ENCODE data around the gene OTUD7B. TPM values are rescaled to one million over a fixed set of nuclear protein-coding genes. Genes with fewer than 3 reads are reported as not detected.
A peak's percentile ranks its signal among the peaks of the same experiment; 100 is the strongest.
"Not testable (repeated sequence)": the region's sequence is repeated elsewhere in the genome, so short reads cannot be mapped to it uniquely, and the experiment has no call there.

The OTUD7B gene
- total RNA-seq, 1 donor from 2014 or later, result 28.3 TPM

DNA sequence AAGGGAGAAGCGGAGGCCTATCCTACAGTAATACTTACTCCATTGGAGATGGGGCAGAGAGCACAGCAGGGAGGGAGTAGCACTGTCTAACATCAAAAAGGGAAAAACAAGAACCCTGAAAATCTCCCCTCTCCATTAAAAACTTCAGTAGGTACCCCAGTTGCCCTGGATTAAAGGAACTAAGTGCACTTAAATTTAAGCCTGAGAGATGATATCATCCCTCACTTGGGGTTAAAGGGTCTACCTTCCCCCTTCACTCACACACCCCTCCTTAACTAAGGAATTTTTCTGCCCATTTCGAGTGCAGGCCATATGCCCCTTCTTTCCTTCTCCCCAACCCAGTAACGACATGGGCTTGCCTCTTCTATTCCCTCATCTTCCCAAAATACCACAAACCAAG lies 70.1 kb downstream of the OTUD7B start:
- H3K4me1 Mint-ChIP-seq, result peaks cover 45% of the 10 kb centered on the region
- H3K36me3 Mint-ChIP-seq (ENCODE audit: low read depth), result peaks cover 3% of the 10 kb centered on the region
- no peaks in the 10 kb centered on the region for H3K9me3 Mint-ChIP-seq
- TF ChIP-seq, protein P1, sequence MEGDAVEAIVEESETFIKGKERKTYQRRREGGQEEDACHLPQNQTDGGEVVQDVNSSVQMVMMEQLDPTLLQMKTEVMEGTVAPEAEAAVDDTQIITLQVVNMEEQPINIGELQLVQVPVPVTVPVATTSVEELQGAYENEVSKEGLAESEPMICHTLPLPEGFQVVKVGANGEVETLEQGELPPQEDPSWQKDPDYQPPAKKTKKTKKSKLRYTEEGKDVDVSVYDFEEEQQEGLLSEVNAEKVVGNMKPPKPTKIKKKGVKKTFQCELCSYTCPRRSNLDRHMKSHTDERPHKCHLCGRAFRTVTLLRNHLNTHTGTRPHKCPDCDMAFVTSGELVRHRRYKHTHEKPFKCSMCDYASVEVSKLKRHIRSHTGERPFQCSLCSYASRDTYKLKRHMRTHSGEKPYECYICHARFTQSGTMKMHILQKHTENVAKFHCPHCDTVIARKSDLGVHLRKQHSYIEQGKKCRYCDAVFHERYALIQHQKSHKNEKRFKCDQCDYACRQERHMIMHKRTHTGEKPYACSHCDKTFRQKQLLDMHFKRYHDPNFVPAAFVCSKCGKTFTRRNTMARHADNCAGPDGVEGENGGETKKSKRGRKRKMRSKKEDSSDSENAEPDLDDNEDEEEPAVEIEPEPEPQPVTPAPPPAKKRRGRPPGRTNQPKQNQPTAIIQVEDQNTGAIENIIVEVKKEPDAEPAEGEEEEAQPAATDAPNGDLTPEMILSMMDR (conservative IDR thresholded peaks at IDR 0.05), result no peak
- H3K27ac Mint-ChIP-seq (ENCODE audit: unreplicated experiment), result no peak overlapping the region
- H3K4me3 Mint-ChIP-seq, result peak overlapping the region; percentile 23
- no peak for DNase-seq (ENCODE audit: low read depth, low spot score)
- H3K27me3 Mint-ChIP-seq (ENCODE audit: low read depth), result no peaks in the 10 kb centered on the region

DNA sequence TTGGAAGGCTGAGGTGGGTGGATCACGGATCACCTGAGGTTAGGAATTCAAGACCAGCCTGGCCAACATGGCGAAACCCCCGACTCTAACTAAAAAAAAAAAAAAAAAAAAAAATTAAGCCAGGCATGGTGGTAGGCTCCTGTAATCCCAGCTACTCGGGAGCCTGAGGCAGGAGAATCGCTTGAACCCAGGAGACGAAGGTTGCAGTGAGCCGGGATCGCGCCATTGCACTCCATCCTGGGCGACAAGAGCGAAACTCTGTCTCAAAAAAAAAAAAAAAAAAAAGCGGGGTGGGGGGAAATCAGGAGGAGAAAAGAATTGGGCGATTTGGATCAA lies 71.9 kb downstream of the OTUD7B start:
- not testable (repeated sequence) for H3K27me3 Mint-ChIP-seq (ENCODE audit: low read depth); H3K9me3 Mint-ChIP-seq; H3K36me3 Mint-ChIP-seq (ENCODE audit: low read depth); DNase-seq (ENCODE audit: low read depth, low spot score); H3K27ac Mint-ChIP-seq (ENCODE audit: unreplicated experiment)
- Mint-ChIP-seq H3K4me3 (peak overlapping the region; percentile 79), H3K4me1 (peaks cover 42% of the 10 kb centered on the region)

DNA sequence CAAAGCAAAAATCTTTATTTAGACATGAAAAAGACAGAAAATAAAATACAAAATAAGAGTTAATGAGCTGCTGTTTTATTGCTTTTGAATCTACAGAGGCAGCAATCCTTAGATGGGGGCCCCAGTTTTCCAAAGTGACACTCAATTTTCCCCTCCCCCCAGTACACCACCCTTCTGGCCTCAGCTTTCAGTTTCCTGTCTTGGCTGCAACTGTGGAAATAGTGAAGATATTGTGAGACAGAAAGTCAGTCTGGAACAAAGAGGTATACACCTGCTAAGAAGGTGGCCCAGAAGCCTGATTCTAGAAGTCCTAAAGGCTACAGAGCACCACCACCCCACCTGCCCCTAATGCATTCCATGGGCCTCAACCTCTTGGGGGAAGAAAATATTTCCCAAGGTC lies 72.8 kb downstream of the OTUD7B start:
- H3K4me3 Mint-ChIP-seq, result peak overlapping the region; percentile 85
- H3K4me1 Mint-ChIP-seq, result peaks cover 42% of the 10 kb centered on the region
- TF ChIP-seq, protein P1 (conservative IDR thresholded peaks at IDR 0.05), result no peak

DNA sequence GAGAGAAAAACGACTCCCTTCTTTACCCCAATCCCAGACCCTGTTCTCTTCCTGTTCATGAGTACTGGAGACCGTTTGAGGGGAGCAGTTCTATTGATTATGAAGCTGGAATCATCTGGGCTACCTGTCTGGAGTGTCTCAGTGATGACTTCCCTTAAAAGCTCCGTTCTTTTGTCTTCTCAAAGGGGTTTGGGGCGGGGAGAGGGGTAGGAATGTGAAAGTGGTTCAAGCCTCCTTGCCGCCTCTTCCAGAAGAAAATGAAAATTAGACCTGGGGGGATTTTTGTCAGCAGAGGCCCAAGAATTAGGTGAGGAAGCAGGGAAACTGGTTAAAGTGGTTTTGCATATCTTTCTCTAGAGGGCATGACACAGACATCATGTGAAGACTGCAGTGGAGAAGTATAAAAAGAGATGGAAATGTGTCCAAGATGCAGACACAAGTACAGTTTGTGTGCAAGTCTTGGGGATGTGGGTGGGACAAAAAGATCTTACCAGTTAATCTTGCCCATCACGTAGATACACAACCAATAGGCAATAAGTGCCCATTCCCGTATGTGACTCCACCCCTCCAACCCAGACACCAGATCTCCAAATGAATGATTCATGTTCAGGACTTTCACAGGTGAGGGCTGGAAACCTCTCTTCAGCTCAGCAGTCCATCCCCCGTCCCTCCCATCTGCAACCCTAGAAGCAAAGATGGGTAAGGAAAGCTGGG lies 73.4 kb downstream of the OTUD7B start:
- Mint-ChIP-seq H3K9me3 (no peaks in the 10 kb centered on the region), H3K27ac (ENCODE audit: unreplicated experiment) (peak overlapping the region; percentile 57), H3K36me3 (ENCODE audit: low read depth) (no peaks in the 10 kb centered on the region), H3K27me3 (ENCODE audit: low read depth) (no peaks in the 10 kb centered on the region), H3K4me1 (peaks cover 39% of the 10 kb centered on the region), H3K4me3 (peak overlapping the region; percentile 85)
- TF ChIP-seq, protein P1 (conservative IDR thresholded peaks at IDR 0.05), result no peak
- no peak for DNase-seq (ENCODE audit: low read depth, low spot score)

More for the DNA sequence above, 72.8 kb downstream of the OTUD7B start:
- Mint-ChIP-seq H3K27ac (ENCODE audit: unreplicated experiment) (no peak overlapping the region), H3K36me3 (ENCODE audit: low read depth) (no peaks in the 10 kb centered on the region), H3K27me3 (ENCODE audit: low read depth) (no peaks in the 10 kb centered on the region), H3K9me3 (no peaks in the 10 kb centered on the region)
- no peak for DNase-seq (ENCODE audit: low read depth, low spot score)

DNA sequence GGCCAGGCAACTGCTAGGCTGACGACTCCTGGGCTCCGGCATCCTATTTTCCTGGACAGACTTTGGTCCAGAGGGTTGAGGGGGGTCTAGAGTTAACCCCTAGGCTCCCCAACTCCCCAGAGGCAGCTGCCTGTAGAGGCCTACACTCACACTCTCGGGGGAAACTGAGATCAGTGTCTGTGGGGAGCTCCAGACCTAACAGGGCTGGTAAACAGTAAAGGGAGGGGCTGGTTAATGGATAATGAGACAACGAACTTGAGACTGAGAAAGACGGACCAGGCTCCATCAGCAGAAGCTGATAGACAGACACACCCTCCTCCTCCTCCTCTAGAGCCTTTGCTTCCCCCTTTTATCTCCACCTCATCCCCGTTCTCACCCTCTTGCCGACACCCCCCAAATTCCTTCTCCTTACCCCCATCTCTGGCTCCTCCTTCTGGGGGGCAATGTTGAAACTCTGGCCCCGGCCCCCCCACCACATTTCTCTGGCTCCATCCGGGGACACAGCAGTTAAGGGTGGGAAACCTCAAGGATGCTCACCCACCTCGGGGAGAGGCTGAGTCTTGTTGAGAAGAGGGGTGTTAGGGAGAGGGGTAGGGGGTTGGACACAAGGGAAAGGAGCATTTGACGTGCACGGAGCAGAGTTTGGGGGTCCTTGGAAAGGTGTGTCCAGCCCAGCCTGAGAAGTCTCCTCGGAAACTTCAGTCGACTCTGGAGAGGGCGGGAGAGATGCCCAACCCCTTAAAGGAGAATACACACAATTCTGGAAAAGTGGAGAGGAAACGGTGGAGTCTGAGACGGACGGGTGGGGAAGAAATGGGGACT lies 74.1 kb downstream of the OTUD7B start, which contains the start of gene MTMR11:
TSS of gene MTMR11 (minus strand) at position 710 of the 822 bp plus-strand sequence. CDS start at position 478, 232 bp downstream.
- Mint-ChIP-seq H3K27me3 (ENCODE audit: low read depth) (no peaks in the 10 kb centered on the region), H3K4me3 (peak within 1 kb of the TSS; percentile 85), H3K9me3 (no peaks in the 10 kb centered on the region), H3K4me1 (peaks cover 35% of the 10 kb centered on the region), H3K27ac (ENCODE audit: unreplicated experiment) (peak within 1 kb of the TSS; percentile 57), H3K36me3 (ENCODE audit: low read depth) (no peaks in the 10 kb centered on the region)
- TF ChIP-seq, protein P1 (conservative IDR thresholded peaks at IDR 0.05), result no peak
- DNase-seq (ENCODE audit: low read depth, low spot score), result no peak

DNA sequence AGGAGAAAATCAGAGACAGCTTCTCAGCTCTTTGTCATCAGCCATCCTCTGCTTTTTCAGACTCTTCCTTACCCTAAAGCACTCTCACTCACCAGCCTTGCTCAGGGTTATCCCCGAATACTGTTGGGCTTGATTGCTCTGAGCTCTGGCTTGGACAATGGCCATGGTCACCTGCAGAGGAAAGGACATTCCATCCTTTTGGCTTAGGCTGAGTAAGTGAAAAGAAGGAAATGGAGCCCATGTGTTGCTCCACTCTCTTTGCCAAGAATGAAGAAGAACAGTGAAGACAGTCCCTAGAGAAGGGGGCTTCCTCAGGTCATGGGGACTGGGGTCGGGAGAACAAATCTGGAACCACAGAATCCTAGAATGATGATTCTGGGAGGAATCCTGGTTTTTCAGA lies 76.2 kb downstream of the OTUD7B start:
- no peak for DNase-seq (ENCODE audit: low read depth, low spot score)
- Mint-ChIP-seq H3K9me3 (no peaks in the 10 kb centered on the region), H3K27me3 (ENCODE audit: low read depth) (no peaks in the 10 kb centered on the region), H3K4me1 (peaks cover 33% of the 10 kb centered on the region), H3K4me3 (peak overlapping the region; percentile 85), H3K36me3 (ENCODE audit: low read depth) (no peaks in the 10 kb centered on the region), H3K27ac (ENCODE audit: unreplicated experiment) (peak overlapping the region; percentile 67)
- TF ChIP-seq, protein P1 (conservative IDR thresholded peaks at IDR 0.05), result no peak
